Forelimb muscle (tissue), 1 donor: ENCODE results near the gene SHANK2. TPM values are rescaled to one million over a fixed set of nuclear protein-coding genes. Genes with fewer than 3 reads are reported as not detected.

Source experiments
- DNase-seq: peaks from one replicate; pipeline ENCODE4 v3.0.0-alpha.2; 2013; ENCODE audit warnings: low read depth
- polyA plus RNA-seq: library from polyadenylated mRNA; unstranded; fragments of 120-200 nt; gene quantifications from one replicate; pipeline ENCODE4 v1.2.1, GENCODE V29; 2013; ENCODE audit not compliant: insufficient read length

The SHANK2 gene
- polyA plus RNA-seq, 1 donor = 1.3 TPM

GRCh38 chr11:71202598-71202944 is 49.8 kb downstream of the SHANK2 start:
- no peak for DNase-seq

Other genes starting within 250 kb of the SHANK2 start
- gene DHCR7, start 195.8 kb upstream of the SHANK2 start, polyA plus RNA-seq = 10.9 TPM
- 20.2 TPM for gene NADSYN1, start 200.6 kb upstream of the SHANK2 start, polyA plus RNA-seq